Liver (tissue), 9 donors: ENCODE data around the gene SAMD5. TPM values are rescaled to one million over a fixed set of nuclear protein-coding genes. Genes with fewer than 3 reads are reported as not detected.

Experiments used
- DNase-seq: peaks from one replicate; pipeline ENCODE4 v3.0.0-alpha.2; 2017; ENCODE audit warnings: low spot score
- H3K27ac ChIP-seq, 2 donors: one replicate each; pipeline ENCODE4 v1.7.0; 2013; ENCODE audit warnings: inconsistent platforms in 2 of 2, low read length in 2 of 2, control low read depth in 1 of 2, low read depth in 1 of 2, mild to moderate bottlenecking in 1 of 2
- H3K27me3 ChIP-seq, 4 donors: one replicate each; pipeline versions ENCODE4 v1.6.1 to v1.7.0; 2013; ENCODE audit warnings: low read length in 3 of 4, inconsistent platforms in 1 of 4, mild to moderate bottlenecking in 1 of 4, moderate library complexity in 1 of 4; ENCODE audit not compliant: control insufficient read depth in 4 of 4, insufficient read depth in 4 of 4
- H3K36me3 ChIP-seq, 4 donors: one replicate each; pipeline versions ENCODE4 v1.6.1 to v1.7.0; 2013; ENCODE audit warnings: low read length in 3 of 4, mild to moderate bottlenecking in 3 of 4, low read depth in 1 of 4, moderate library complexity in 1 of 4; ENCODE audit not compliant: control insufficient read depth in 4 of 4, insufficient read depth in 3 of 4
- H3K4me1 ChIP-seq, 4 donors: one replicate each; pipeline versions ENCODE4 v1.6.1 to v1.7.0; 2013; ENCODE audit warnings: low read length in 3 of 4, mild to moderate bottlenecking in 3 of 4, moderate library complexity in 1 of 4; ENCODE audit not compliant: control insufficient read depth in 4 of 4, insufficient read depth in 4 of 4
- H3K4me3 ChIP-seq, 3 donors: one replicate each; pipeline versions ENCODE4 v1.6.1 to v1.7.0; 2013; ENCODE audit warnings: low read length in 3 of 3, control low read depth in 1 of 3, low read depth in 1 of 3, mild to moderate bottlenecking in 1 of 3
- H3K9ac ChIP-seq, 2 donors: one replicate each; pipeline ENCODE4 v1.7.0; 2013; ENCODE audit warnings: low read length in 2 of 2, mild to moderate bottlenecking in 2 of 2, moderate library complexity in 2 of 2, control low read depth in 1 of 2, low read depth in 1 of 2
- H3K9me3 ChIP-seq, 4 donors: one replicate each; pipeline versions ENCODE4 v1.6.1 to v1.7.0; 2013; ENCODE audit warnings: low read length in 3 of 4; ENCODE audit not compliant: control insufficient read depth in 4 of 4
- CTCF ChIP-seq: fragments of 150-350 bp; IDR thresholded peaks from 2 replicates; pipeline ENCODE4 v1.5.1; 2017; ENCODE audit warnings: improper control_type of control experiment, low read depth, low read length; ENCODE audit not compliant: missing input control
- EGR1 ChIP-seq, 2 donors: IDR thresholded peaks; 2 replicates each; pipeline ENCODE4 v1.6.1; 2016 to 2018; ENCODE audit warnings: antibody characterized with exemption in 2 of 2, low read depth in 2 of 2
- FOXA2 ChIP-seq: IDR thresholded peaks from 2 replicates; pipeline ENCODE4 v1.6.1; 2016; ENCODE audit warnings: antibody characterized with exemption
- GABPA ChIP-seq, 2 donors: IDR thresholded peaks in 1 of 2; conservative IDR thresholded peaks in 1 of 2; 2 replicates each; pipeline ENCODE4 v1.6.1; 2016; ENCODE audit warnings: antibody characterized with exemption in 2 of 2, mild to moderate bottlenecking in 1 of 2, moderate library complexity in 1 of 2
- HNF4A ChIP-seq, 2 donors: conservative IDR thresholded peaks; 2 replicates each; pipeline ENCODE4 v1.6.1; 2016; ENCODE audit warnings: antibody characterized with exemption in 2 of 2, mild to moderate bottlenecking in 2 of 2
- JUND ChIP-seq, 2 donors: IDR thresholded peaks; 2 replicates each; pipeline ENCODE4 v1.6.1; 2016; ENCODE audit warnings: antibody characterized with exemption in 2 of 2
- NR2F2 ChIP-seq: IDR thresholded peaks from 2 replicates; pipeline ENCODE4 v1.6.1; 2016; ENCODE audit warnings: antibody characterized with exemption
- RAD21 ChIP-seq, 2 donors: IDR thresholded peaks; 2 replicates each; pipeline ENCODE4 v1.6.1; 2016; ENCODE audit warnings: antibody characterized with exemption in 2 of 2, mild to moderate bottlenecking in 2 of 2
- RXRA ChIP-seq, 2 donors: IDR thresholded peaks; 2 replicates each; pipeline ENCODE4 v1.6.1; 2017 to 2018; ENCODE audit warnings: antibody characterized with exemption in 2 of 2, mild to moderate bottlenecking in 1 of 2
- TAF1 ChIP-seq: conservative IDR thresholded peaks from 2 replicates; pipeline ENCODE4 v1.6.1; 2016; ENCODE audit warnings: antibody characterized with exemption, mild to moderate bottlenecking
- YY1 ChIP-seq: IDR thresholded peaks from 2 replicates; pipeline ENCODE4 v1.6.1; 2016; ENCODE audit warnings: antibody characterized with exemption, mild to moderate bottlenecking
- WGBS: extraction: QIAGEN DNeasy Blood & Tissue Kit; methylation state at CpG from one replicate; pipeline ENCODE4 v1.1.7; 2013; 5-methylcytosine and 5-hydroxymethylcytosine counted together
- polyA plus RNA-seq, 2 donors: library from polyadenylated mRNA; stranded (reverse) in 1 of 2; unstranded in 1 of 2; fragments of 200-250 nt in 1 of 2; fragments of >200 nt in 1 of 2; fragmentation: Nextera tagmentation in 1 of 2; extraction: Ambion mirVana in 1 of 2; gene quantifications; one replicate each; pipeline versions ENCODE4 v1.2.1 to v1.2.3, GENCODE V29; 2013 to 2015
- total RNA-seq, 2 donors: library from RNA; depleted of rRNA; stranded (reverse); fragments of >200 nt; gene quantifications; one replicate each; pipeline ENCODE4 v1.2.3, GENCODE V29; 2014
- TF ChIP-seq, protein P1 (sequence below): IDR thresholded peaks from 2 replicates; pipeline ENCODE4 v1.6.1; 2016; ENCODE audit warnings: antibody characterized with exemption
- TF ChIP-seq, protein P2 (sequence below): IDR thresholded peaks from 2 replicates; pipeline ENCODE4 v1.6.1; 2016; ENCODE audit warnings: antibody characterized with exemption
- TF ChIP-seq, protein P3 (sequence below): IDR thresholded peaks from 2 replicates; pipeline ENCODE4 v1.6.1; 2016; ENCODE audit warnings: antibody characterized with exemption
- donor health status: healthy.
- donor health status: healthy.
- donor health status: healthy.
- donor health status: healthy.
- donor health status: healthy.

The SAMD5 gene
- total and polyA plus RNA-seq, 4 donors = 2.7 to 7.6 (median 3.2) TPM

DNA sequence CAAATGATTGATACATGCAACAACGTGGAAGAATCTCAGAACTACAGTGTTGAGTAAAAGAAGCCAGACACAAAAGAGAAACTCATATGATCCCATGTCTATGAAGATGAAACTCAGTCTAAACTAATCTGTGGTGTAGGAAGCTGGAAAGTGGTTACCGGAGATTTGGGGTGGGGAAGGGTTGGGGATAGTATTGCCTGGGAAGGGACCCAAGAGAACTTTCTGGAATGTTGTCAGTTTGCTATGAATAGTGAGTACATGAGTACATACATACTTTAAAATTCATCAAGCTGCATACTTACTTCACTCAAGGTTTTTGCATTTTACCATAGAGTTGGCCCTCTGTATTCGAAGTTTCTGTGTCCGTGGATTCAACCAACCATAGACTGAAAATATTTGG is 106.0 kb downstream of the SAMD5 start (continued):
- TF ChIP-seq CTCF (no peak), FOXA2 (no peak), GABPA (IDR thresholded peaks at IDR 0.05 in 1 of 2, conservative IDR thresholded peaks at IDR 0.05 in 1 of 2) (no peak), RAD21 (IDR thresholded peaks at IDR 0.05) (no peak)
- TF ChIP-seq, protein P1, sequence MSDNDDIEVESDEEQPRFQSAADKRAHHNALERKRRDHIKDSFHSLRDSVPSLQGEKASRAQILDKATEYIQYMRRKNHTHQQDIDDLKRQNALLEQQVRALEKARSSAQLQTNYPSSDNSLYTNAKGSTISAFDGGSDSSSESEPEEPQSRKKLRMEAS = no peak

DNA sequence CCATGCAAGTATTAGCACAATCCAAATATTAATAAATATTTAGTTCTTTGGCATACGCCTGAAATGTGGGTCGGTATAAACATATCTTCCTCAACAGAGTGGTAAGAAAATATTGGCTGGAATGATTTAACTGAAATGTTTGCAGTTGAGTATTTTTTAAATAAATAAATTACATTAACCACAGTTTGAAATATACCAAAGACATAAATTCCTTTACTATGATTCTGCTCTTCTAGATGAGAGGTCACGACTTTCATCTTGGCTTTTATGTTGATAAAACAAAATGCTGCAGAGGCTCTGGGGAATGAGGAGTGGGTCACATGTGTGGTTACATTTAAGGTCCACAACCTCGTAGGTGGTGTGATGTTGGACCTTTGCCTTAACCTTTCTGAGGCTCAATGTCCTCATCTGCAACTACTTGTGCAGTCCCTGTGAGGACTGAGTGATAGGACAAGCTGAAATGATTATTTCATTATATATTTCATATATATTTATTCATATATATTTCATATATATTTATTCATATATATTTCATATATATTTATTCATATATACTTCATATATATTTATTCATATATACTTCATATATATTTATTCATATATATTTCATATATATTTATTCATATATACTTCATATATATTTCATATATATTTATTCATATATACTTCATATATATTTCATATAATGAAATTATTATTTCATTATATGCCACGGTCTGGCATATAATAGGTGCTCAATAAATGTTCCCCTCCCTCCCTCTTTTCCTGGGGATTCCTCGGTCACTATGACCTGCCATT is 107.4 kb downstream of the SAMD5 start:
- no peaks in the 10 kb centered on the region for H3K36me3 ChIP-seq
- no peaks in the 10 kb centered on the region for H3K27me3 ChIP-seq
- no peaks in the 10 kb centered on the region for H3K9me3 ChIP-seq
- H3K9ac ChIP-seq = no peak overlapping the region
- H3K4me3 ChIP-seq = no peak overlapping the region
- 86% methylated on average over 6 of the region's 6 CpGs for WGBS
- no peaks in the 10 kb centered on the region for H3K4me1 ChIP-seq
- no peak for TF ChIP-seq EGR1 (IDR thresholded peaks at IDR 0.05; ENCODE audit: low read depth in 2 of 2)
- TF ChIP-seq GABPA (IDR thresholded peaks at IDR 0.05 in 1 of 2, conservative IDR thresholded peaks at IDR 0.05 in 1 of 2) = no peak
- TF ChIP-seq YY1 = no peak
- TF ChIP-seq, protein P2, sequence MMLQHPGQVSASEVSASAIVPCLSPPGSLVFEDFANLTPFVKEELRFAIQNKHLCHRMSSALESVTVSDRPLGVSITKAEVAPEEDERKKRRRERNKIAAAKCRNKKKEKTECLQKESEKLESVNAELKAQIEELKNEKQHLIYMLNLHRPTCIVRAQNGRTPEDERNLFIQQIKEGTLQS = no peak
- TF ChIP-seq TAF1 = no peak
- TF ChIP-seq JUND (IDR thresholded peaks at IDR 0.05) = no peak
- no peak for TF ChIP-seq NR2F2
- TF ChIP-seq CTCF = no peak
- TF ChIP-seq, protein P3, sequence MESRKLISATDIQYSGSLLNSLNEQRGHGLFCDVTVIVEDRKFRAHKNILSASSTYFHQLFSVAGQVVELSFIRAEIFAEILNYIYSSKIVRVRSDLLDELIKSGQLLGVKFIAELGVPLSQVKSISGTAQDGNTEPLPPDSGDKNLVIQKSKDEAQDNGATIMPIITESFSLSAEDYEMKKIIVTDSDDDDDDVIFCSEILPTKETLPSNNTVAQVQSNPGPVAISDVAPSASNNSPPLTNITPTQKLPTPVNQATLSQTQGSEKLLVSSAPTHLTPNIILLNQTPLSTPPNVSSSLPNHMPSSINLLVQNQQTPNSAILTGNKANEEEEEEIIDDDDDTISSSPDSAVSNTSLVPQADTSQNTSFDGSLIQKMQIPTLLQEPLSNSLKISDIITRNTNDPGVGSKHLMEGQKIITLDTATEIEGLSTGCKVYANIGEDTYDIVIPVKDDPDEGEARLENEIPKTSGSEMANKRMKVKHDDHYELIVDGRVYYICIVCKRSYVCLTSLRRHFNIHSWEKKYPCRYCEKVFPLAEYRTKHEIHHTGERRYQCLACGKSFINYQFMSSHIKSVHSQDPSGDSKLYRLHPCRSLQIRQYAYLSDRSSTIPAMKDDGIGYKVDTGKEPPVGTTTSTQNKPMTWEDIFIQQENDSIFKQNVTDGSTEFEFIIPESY = no peak
- TF ChIP-seq RXRA (IDR thresholded peaks at IDR 0.05) = no peak
- no peak for TF ChIP-seq FOXA2
- TF ChIP-seq HNF4A (conservative IDR thresholded peaks at IDR 0.05) = no peak
- H3K27ac ChIP-seq = no peak overlapping the region
- no peak for DNase-seq
